Trophoblast cell (in vitro differentiated cells and primary cell): ENCODE data around the gene CLEC4D.

Source experiments
- DNase-seq, 2 donors: peaks; one replicate each; pipeline ENCODE4 v3.0.0-alpha.2; 2016
- H2AFZ ChIP-seq: 2 replicates; pipeline ENCODE4 v1.6.1; 2013; ENCODE audit warnings: low read length, moderate library complexity, mild to moderate bottlenecking; ENCODE audit not compliant: insufficient read depth, poor library complexity
- H2AK5ac ChIP-seq: 2 replicates; pipeline ENCODE4 v1.6.1; 2013; ENCODE audit warnings: mild to moderate bottlenecking, low read length
- H2BK120ac ChIP-seq: 2 replicates; pipeline ENCODE4 v1.6.1; 2013; ENCODE audit warnings: low read length, mild to moderate bottlenecking, moderate library complexity; ENCODE audit not compliant: insufficient read depth, poor library complexity
- H2BK12ac ChIP-seq: 2 replicates; pipeline ENCODE4 v1.6.1; 2013; ENCODE audit warnings: mild to moderate bottlenecking, low read length, moderate library complexity
- H2BK5ac ChIP-seq: 2 replicates; pipeline ENCODE4 v1.6.1; 2013; ENCODE audit warnings: low read length, low read depth, moderate library complexity, mild to moderate bottlenecking; ENCODE audit not compliant: poor library complexity
- H3K14ac ChIP-seq: 2 replicates; pipeline ENCODE4 v1.6.1; 2013; ENCODE audit warnings: mild to moderate bottlenecking, low read length
- H3K18ac ChIP-seq: 2 replicates; pipeline ENCODE4 v1.6.1; 2013; ENCODE audit warnings: mild to moderate bottlenecking, low read length
- H3K23ac ChIP-seq: 2 replicates; pipeline ENCODE4 v1.6.1; 2013; ENCODE audit warnings: low read length
- H3K27ac ChIP-seq: 2 replicates; pipeline ENCODE4 v1.5.1; 2013; ENCODE audit warnings: low read depth, mild to moderate bottlenecking, inconsistent platforms, low read length, moderate library complexity
- H3K27me3 ChIP-seq: 2 replicates; pipeline ENCODE4 v1.6.1; 2013; ENCODE audit warnings: inconsistent platforms, mild to moderate bottlenecking, low read length, moderate library complexity; ENCODE audit not compliant: insufficient read depth
- H3K36me3 ChIP-seq, 2 experiments: 1 replicate in 1 of 2; 2 replicates in 1 of 2; pipeline ENCODE4 v1.6.1; 2013; ENCODE audit warnings: low read length in 2 of 2, mild to moderate bottlenecking in 2 of 2, moderate library complexity in 1 of 2; ENCODE audit not compliant: insufficient read depth in 2 of 2, control insufficient read depth in 1 of 2
- H3K4ac ChIP-seq: 2 replicates; pipeline ENCODE4 v1.6.1; 2013; ENCODE audit warnings: low read depth, mild to moderate bottlenecking, low read length, moderate library complexity
- H3K4me1 ChIP-seq, 2 experiments: 1 replicate in 1 of 2; 2 replicates in 1 of 2; pipeline ENCODE4 v1.6.1; 2013; ENCODE audit warnings: low read length in 2 of 2, mild to moderate bottlenecking in 2 of 2, moderate library complexity in 1 of 2; ENCODE audit not compliant: insufficient read depth in 2 of 2, control insufficient read depth in 1 of 2
- H3K4me2 ChIP-seq: 2 replicates; pipeline ENCODE4 v1.6.1; 2013; ENCODE audit warnings: inconsistent platforms, mild to moderate bottlenecking, low read length, moderate library complexity
- H3K4me3 ChIP-seq: 2 replicates; pipeline ENCODE4 v1.5.1; 2013; ENCODE audit warnings: mild to moderate bottlenecking, low read depth, low read length, inconsistent platforms
- H3K79me1 ChIP-seq: one replicate; pipeline ENCODE4 v1.6.1; 2013; ENCODE audit warnings: low read length
- H3K79me2 ChIP-seq: 2 replicates; pipeline ENCODE4 v1.6.1; 2013; ENCODE audit warnings: low read length, mild to moderate bottlenecking; ENCODE audit not compliant: control insufficient read depth, insufficient read depth, poor library complexity
- H3K9ac ChIP-seq: 2 replicates; pipeline ENCODE4 v1.6.1; 2013; ENCODE audit warnings: mild to moderate bottlenecking, low read length
- H3K9me3 ChIP-seq: 2 replicates; pipeline ENCODE4 v1.6.1; 2013; ENCODE audit warnings: low read depth, mild to moderate bottlenecking, control low read depth, inconsistent platforms, low read length; ENCODE audit not compliant: insufficient read depth
- H4K12ac ChIP-seq: 2 replicates; pipeline ENCODE4 v1.6.1; 2013; ENCODE audit warnings: low read depth, mild to moderate bottlenecking, low read length, moderate library complexity
- H4K8ac ChIP-seq: 2 replicates; pipeline ENCODE4 v1.6.1; 2013; ENCODE audit warnings: low read depth, mild to moderate bottlenecking, low read length, moderate library complexity
- H4K91ac ChIP-seq: one replicate; pipeline ENCODE4 v1.6.1; 2013; ENCODE audit warnings: low read depth, mild to moderate bottlenecking, low read length, moderate library complexity
- WGBS: extraction: QIAGEN DNeasy Blood & Tissue Kit; methylation state at CpG from one replicate; pipeline ENCODE4 v1.1.7; 2013; ENCODE audit warnings: missing lambda C conversion rate; ENCODE audit not compliant: insufficient read length, insufficient coverage; ENCODE audit errors: extremely low coverage; 5-methylcytosine and 5-hydroxymethylcytosine counted together

The CLEC4D gene

GRCh38 chr12:8559676-8560075 lies 46.4 kb downstream of the CLEC4D start:
- no peak overlapping the region for H2BK12ac ChIP-seq
- no peak overlapping the region for H4K8ac ChIP-seq
- H3K27ac ChIP-seq: no peak overlapping the region
- no peak overlapping the region for H3K14ac ChIP-seq
- no peak overlapping the region for H4K12ac ChIP-seq
- H3K79me2 ChIP-seq: no peaks in the 10 kb centered on the region
- H3K4ac ChIP-seq: no peak overlapping the region
- peak; percentile 76 to 92 for DNase-seq
- H3K23ac ChIP-seq: no peak overlapping the region
- H4K91ac ChIP-seq: no peak overlapping the region
- no peaks in the 10 kb centered on the region for H3K79me1 ChIP-seq
- H3K18ac ChIP-seq: no peak overlapping the region
- H2AK5ac ChIP-seq: no peak overlapping the region
- H2AFZ ChIP-seq: no peak overlapping the region
- no peak overlapping the region for H3K9ac ChIP-seq
- no peaks in the 10 kb centered on the region for H3K4me1 ChIP-seq
- no peak overlapping the region for H2BK120ac ChIP-seq
- WGBS: no CpG with 5 or more reads among the region's 11 CpGs
- no peaks in the 10 kb centered on the region for H3K36me3 ChIP-seq
- no peak overlapping the region for H2BK5ac ChIP-seq
- no peaks in the 10 kb centered on the region for H3K27me3 ChIP-seq
- no peaks in the 10 kb centered on the region for H3K9me3 ChIP-seq
- H3K4me2 ChIP-seq: no peak overlapping the region
- no peak overlapping the region for H3K4me3 ChIP-seq

- no peaks in the 10 kb centered on the region for H3K9me3 ChIP-seq
- no peak overlapping the region for H3K4me2 ChIP-seq
- no peak overlapping the region for H3K23ac ChIP-seq
- H2BK5ac ChIP-seq: no peak overlapping the region
- no peak overlapping the region for H2BK12ac ChIP-seq
- H3K9ac ChIP-seq: no peak overlapping the region
- no peak overlapping the region for H3K18ac ChIP-seq
- no peak overlapping the region for H2AK5ac ChIP-seq
- H2BK120ac ChIP-seq: no peak overlapping the region
- H3K4me1 ChIP-seq: no peaks in the 10 kb centered on the region
- no peaks in the 10 kb centered on the region for H3K79me2 ChIP-seq
- no peak overlapping the region for H4K91ac ChIP-seq
- no peak overlapping the region for H4K12ac ChIP-seq
- no peak overlapping the region for H3K14ac ChIP-seq
- no peaks in the 10 kb centered on the region for H3K79me1 ChIP-seq
- no peaks in the 10 kb centered on the region for H3K27me3 ChIP-seq
- no peaks in the 10 kb centered on the region for H3K36me3 ChIP-seq
- H3K4ac ChIP-seq: no peak overlapping the region
- DNase-seq: no peak
- no peak overlapping the region for H3K4me3 ChIP-seq
- H4K8ac ChIP-seq: no peak overlapping the region
- H2AFZ ChIP-seq: no peak overlapping the region
- no CpG with 5 or more reads among the region's 4 CpGs for WGBS
- H3K27ac ChIP-seq: no peak overlapping the region
Observed at GRCh38 chr12:8561011-8561410, 47.7 kb downstream of the CLEC4D start.

GRCh38 chr12:8562310-8562709 lies 49.0 kb downstream of the CLEC4D start:
- H4K12ac ChIP-seq: no peak overlapping the region
- H3K27me3 ChIP-seq: no peaks in the 10 kb centered on the region
- H2AFZ ChIP-seq: no peak overlapping the region
- H3K4me2 ChIP-seq: no peak overlapping the region
- no peak overlapping the region for H2BK5ac ChIP-seq
- no peak overlapping the region for H4K8ac ChIP-seq
- H3K9ac ChIP-seq: no peak overlapping the region
- H3K36me3 ChIP-seq: no peaks in the 10 kb centered on the region
- no peak overlapping the region for H2BK12ac ChIP-seq
- H3K9me3 ChIP-seq: no peaks in the 10 kb centered on the region
- no peak overlapping the region for H4K91ac ChIP-seq
- H3K14ac ChIP-seq: no peak overlapping the region
- no peak overlapping the region for H2BK120ac ChIP-seq
- no peak overlapping the region for H3K23ac ChIP-seq
- H2AK5ac ChIP-seq: no peak overlapping the region
- H3K4me1 ChIP-seq: no peaks in the 10 kb centered on the region
- whole genome bisulfite sequencing: no CpG with 5 or more reads among the region's 6 CpGs
- no peak overlapping the region for H3K27ac ChIP-seq
- H3K4me3 ChIP-seq: no peak overlapping the region
- DNase-seq: no peak
- H3K18ac ChIP-seq: no peak overlapping the region
- no peaks in the 10 kb centered on the region for H3K79me1 ChIP-seq
- no peak overlapping the region for H3K4ac ChIP-seq
- no peaks in the 10 kb centered on the region for H3K79me2 ChIP-seq

GRCh38 chr12:8563356-8563755 lies 50.1 kb downstream of the CLEC4D start:
- no peaks in the 10 kb centered on the region for H3K36me3 ChIP-seq
- H4K12ac ChIP-seq: no peak overlapping the region
- H3K18ac ChIP-seq: no peak overlapping the region
- H3K27me3 ChIP-seq: no peaks in the 10 kb centered on the region
- no peaks in the 10 kb centered on the region for H3K79me1 ChIP-seq
- no peak overlapping the region for H3K4ac ChIP-seq
- H4K91ac ChIP-seq: no peak overlapping the region
- H4K8ac ChIP-seq: no peak overlapping the region
- no peak for DNase-seq
- H3K14ac ChIP-seq: no peak overlapping the region
- no peak overlapping the region for H3K23ac ChIP-seq
- no peak overlapping the region for H2BK12ac ChIP-seq
- no peak overlapping the region for H3K4me3 ChIP-seq
- H3K9ac ChIP-seq: no peak overlapping the region
- no peak overlapping the region for H2AFZ ChIP-seq
- no peak overlapping the region for H2BK5ac ChIP-seq
- no peak overlapping the region for H2BK120ac ChIP-seq
- H3K4me1 ChIP-seq: no peaks in the 10 kb centered on the region
- no CpG with 5 or more reads among the region's 3 CpGs for WGBS
- no peak overlapping the region for H2AK5ac ChIP-seq
- no peaks in the 10 kb centered on the region for H3K79me2 ChIP-seq
- H3K27ac ChIP-seq: no peak overlapping the region
- H3K4me2 ChIP-seq: no peak overlapping the region
- H3K9me3 ChIP-seq: peaks cover 10% of the 10 kb centered on the region
